Mammary epithelial cell (primary cell): Measurements from ENCODE around the gene KCP.

ENCODE experiments used
- EZH2 ChIP-seq: IDR thresholded peaks from 2 replicates; pipeline ENCODE4 v1.6.1; 2012; ENCODE audit warnings: low read length, inconsistent platforms, borderline replicate concordance
- TF ChIP-seq, protein P1 (sequence below), 2 donors: IDR thresholded peaks in 1 of 2; conservative IDR thresholded peaks in 1 of 2; 2 replicates each; pipeline ENCODE4 v1.5.1; 2011 to 2012; ENCODE audit warnings: inconsistent platforms in 2 of 2, low read length in 2 of 2, mild to moderate bottlenecking in 2 of 2, control low read depth in 1 of 2, low read depth in 1 of 2; ENCODE audit not compliant: insufficient read depth in 1 of 2; ENCODE audit errors: extremely low read depth in 1 of 2

- TF ChIP-seq, protein P1, sequence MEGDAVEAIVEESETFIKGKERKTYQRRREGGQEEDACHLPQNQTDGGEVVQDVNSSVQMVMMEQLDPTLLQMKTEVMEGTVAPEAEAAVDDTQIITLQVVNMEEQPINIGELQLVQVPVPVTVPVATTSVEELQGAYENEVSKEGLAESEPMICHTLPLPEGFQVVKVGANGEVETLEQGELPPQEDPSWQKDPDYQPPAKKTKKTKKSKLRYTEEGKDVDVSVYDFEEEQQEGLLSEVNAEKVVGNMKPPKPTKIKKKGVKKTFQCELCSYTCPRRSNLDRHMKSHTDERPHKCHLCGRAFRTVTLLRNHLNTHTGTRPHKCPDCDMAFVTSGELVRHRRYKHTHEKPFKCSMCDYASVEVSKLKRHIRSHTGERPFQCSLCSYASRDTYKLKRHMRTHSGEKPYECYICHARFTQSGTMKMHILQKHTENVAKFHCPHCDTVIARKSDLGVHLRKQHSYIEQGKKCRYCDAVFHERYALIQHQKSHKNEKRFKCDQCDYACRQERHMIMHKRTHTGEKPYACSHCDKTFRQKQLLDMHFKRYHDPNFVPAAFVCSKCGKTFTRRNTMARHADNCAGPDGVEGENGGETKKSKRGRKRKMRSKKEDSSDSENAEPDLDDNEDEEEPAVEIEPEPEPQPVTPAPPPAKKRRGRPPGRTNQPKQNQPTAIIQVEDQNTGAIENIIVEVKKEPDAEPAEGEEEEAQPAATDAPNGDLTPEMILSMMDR (conservative IDR thresholded peaks at IDR 0.05 in 1 of 2, IDR thresholded peaks at IDR 0.05 in 1 of 2; ENCODE audit: extremely low read depth in 1 of 2, insufficient read depth in 1 of 2, low read depth in 1 of 2, low read length in 2 of 2) = no peak
- TF ChIP-seq EZH2 = no peak
Observed at GRCh38 chr7:128882134-128882533, 28.4 kb downstream of the KCP start.
